DMS79 (cell line): Measurements from ENCODE around the gene PEX1.
A peak's percentile ranks its signal among the peaks of the same experiment; 100 is the strongest.
"Not testable (repeated sequence)": the region's sequence is repeated elsewhere in the genome, so short reads cannot be mapped to it uniquely, and the experiment has no call there.

Source experiments
- DNase-seq: peaks from one replicate; lab custom pipeline; 2025; lab: John Stamatoyannopoulos, UW

PEX1 gene

GRCh38 chr7:92460510-92460909 is 67.8 kb downstream of the PEX1 start:
- peak; percentile 7 for DNase-seq

- DNase-seq: peak; percentile 7
Observed at GRCh38 chr7:92460109-92460508, 68.2 kb downstream of the PEX1 start.

GRCh38 chr7:92456236-92456635 is 72.1 kb downstream of the PEX1 start:
- DNase-seq: no peak

DNA sequence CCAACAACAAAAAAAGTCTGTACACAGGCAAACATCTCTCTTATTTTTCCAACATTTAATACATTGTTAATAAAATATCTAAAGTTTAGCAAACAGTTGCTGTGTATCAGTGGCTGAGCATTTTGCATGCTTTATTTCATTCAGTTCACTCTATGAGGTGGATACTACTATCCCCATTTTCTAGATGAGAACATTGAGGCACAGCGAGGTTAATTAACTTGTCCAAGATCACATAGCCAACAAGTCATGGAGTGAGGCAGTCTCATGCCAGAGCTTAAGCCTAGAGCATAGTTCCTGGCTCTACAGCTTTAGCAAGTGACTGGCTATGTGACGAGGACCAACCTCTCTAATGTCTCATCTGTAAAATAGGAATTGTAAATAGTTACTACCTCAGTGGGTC is 76.7 kb downstream of the PEX1 start:
- no peak for DNase-seq

DNA sequence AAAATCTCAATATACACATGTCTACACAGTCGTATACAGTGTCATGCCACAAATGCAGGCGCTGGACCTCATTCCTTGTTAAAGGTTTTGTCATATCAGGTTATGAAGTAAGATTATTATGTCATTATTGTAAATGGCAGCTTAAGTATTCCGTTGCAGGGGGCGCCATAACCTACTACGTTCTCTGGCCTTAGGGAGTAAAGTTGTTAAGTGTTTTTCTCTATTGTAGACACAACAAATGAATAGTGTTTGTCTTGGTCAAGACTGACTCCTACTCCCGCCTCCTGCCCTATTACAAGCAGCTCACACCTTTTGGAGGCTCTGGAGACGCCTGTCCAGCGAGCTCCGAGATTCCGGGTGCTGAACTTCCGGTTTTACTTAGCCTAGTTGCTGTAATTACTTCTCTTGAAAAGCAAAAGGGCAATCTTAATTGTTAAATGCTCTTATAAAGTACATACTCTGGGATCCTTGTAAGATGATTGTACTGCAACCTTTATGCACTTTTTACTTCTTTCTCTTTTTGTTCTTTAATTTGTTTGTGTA is 80.0 kb downstream of the PEX1 start:
- peak; percentile 22 for DNase-seq

DNA sequence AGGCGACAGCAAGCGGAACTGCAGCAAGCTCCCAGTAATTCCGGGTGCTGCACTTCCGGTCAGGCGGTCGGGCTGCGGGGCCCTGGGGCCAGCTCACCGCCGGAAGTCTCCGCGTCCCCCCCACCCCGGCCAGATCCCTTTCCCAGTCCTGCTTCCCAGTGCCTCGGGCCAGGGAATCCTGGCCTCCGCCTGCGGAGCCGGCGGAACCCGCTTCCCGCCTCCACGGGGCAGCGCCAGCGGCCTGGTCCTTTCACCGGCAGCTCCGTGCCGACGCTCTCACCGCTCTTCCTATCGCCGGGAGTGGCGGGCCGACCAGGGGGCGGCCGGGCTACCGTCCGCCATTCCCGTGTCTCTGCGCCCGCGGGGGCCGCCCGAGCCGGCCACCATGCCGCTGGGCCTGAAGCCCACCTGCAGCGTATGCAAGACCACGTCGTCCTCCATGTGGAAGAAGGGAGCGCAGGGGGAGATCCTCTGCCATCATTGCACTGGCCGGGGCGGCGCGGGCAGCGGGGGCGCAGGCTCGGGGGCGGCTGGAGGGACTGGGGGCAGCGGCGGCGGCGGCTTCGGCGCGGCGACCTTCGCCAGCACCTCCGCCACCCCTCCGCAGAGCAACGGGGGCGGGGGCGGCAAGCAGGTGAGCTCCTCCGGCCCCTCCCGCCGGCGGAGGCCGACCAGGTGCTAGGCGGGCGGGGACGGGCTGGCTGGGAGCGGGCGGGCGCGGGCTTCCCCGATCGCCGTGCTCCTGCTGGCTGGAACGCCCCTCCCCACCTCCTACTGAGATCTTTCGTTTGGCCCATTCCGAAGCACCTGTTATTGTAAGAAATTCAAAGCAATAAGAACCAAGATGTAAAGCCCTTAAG is 80.7 kb downstream of the PEX1 start, which contains the start of gene GATAD1:
Gene GATAD1, plus strand, starts transcription at position 138 of the 860 bp plus-strand sequence. Its CDS starts 248 bp downstream, at position 386.
- DNase-seq: peak; percentile 80

DNA sequence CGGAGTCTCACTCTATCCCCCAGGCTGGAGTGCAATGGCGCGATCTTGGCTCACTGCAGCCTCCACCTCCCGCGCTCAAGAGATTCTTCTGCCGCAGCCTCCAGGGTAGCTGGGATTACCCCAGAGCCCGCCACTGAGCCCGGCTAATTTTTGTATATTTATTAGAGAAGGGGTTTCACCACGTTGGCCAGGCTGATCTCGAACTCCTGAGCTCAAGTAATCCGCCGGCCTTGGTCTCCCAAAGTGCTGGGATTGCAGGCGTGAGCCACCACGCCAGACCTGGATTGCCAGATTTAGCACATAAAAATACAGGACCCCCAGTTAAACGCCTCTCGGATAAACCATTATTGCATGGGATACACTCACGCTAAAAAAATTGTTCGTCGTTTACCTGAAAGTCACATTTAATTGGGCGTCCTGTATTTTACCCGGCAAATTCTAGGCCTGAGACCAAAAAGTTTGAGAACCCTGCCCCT is 81.4 kb downstream of the PEX1 start:
- no peak for DNase-seq

- not testable (repeated sequence) for DNase-seq
Observed at GRCh38 chr7:92442720-92443119, 85.6 kb downstream of the PEX1 start.

GRCh38 chr7:92437956-92438491 is 90.3 kb downstream of the PEX1 start:
- DNase-seq: no peak
